ENCODE data around the gene DOCK2. TPM values are rescaled to one million over a fixed set of nuclear protein-coding genes. Genes with fewer than 3 reads are reported as not detected.

DOCK2 gene
- total RNA-seq = 3.1 and 12.2 TPM in 2 replicates

DNA sequence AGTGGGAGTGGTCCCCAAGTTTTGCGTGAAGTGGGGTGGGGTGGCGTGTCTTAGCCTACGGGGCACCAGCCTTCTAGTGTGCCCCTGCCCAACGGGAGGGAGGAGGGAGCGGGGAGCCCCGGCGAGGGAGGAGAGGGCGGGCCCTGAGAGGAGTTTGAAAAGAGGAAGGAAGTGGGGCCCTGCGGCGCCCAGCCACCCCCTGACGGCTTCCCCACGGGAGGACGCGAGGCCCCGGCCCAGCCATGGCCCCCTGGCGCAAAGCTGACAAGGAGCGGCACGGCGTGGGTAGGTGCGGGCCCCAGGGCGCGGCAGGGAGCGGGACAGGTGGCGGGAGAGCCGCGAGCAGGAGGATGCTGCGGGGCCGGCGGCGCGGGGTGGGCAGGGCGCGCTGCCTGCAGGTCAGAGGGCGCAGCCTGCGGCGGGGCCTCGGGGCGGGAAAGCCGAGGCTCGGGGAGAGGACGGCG, at the start of gene DOCK2:
Gene DOCK2, plus strand, starts transcription at position 191 of the 464 bp plus-strand sequence. Its CDS starts 52 bp downstream, at position 243.

DNA sequence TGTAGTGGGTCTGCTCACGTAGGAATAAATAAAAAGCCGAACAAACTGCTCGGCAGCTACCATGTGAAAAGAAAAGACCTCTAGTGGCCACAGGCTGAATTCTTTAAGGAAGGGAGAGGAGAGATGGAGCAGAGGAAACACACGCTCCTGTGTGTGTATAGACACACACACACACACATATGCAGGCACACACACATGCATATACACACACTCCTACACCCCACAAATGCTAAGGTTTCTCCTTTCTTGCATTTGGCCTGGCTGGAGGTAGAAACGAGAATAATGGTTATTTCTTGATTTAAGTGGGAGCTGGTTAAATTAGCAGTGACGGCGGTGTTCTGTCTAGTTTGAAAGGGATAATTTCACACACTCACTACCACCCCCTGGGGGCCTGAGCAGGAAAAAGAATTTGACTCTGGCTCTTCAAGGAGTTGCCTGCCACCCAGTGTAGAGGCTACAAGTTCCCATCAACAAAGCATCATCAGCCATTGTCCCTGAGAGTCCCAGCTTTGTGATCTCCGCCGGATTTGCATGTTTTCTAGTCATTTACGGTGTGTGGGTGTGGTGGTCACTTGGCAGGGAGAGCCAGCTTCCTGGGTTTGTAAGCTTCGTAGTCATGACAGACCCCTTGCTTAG, 343.5 kb downstream of the DOCK2 start, which contains the start of gene INSYN2B:
Gene INSYN2B, minus strand, starts transcription at position 78 of the 636 bp plus-strand sequence. CDS start 96,597 bp downstream, outside the sequence.

DNA sequence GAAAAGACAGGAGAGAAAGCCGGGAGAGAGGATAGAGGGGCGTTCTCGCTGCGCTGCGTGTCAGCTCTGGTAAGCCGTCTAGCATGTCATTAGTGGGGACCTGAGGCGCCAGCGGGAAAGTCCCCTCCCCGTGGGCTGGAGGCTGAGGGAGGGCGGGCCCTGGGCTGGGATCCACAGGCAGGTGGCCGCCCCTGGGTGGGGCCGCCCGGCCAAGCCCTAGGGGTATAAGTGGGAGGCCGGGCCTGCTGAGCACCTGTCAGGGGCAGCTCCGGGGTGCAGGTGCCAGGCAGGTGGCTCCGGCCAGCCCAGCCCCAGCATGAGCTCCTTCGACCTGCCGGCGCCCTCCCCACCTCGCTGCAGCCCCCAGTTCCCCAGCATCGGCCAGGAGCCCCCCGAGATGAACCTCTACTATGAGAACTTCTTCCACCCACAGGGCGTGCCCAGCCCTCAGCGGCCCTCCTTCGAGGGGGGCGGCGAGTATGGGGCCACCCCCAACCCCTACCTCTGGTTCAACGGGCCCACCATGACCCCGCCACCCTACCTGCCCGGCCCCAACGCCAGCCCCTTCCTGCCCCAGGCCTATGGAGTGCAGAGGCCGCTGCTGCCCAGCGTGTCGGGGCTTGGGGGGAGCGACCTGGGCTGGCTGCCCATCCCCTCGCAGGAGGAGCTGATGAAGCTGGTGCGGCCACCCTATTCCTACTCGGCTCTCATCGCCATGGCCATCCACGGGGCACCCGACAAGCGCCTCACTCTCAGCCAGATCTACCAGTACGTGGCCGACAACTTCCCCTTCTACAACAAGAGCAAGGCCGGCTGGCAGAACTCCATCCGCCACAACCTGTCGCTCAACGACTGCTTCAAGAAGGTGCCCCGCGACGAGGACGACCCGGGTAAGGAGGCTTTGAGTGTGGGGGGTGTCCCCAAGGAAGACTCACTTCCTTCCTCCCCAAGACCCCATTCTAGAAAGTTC, 468.9 kb downstream of the DOCK2 start, which contains the start of gene FOXI1:
Gene FOXI1, plus strand, starts transcription at position 256 of the 970 bp plus-strand sequence. Its CDS starts 61 bp downstream, at position 317.

Other genes starting within 250 kb of the DOCK2 start
- gene SPDL1, start 53.5 kb upstream of the DOCK2 start, total RNA-seq = 16.9 and 22.3 TPM in 2 replicates

Measured in smooth muscle cell of trachea (primary cell).